HG03097 (cell line): ENCODE results near the gene PRR9.

ENCODE experiments used
- ATAC-seq: cut with Tn5 transposase; IDR thresholded peaks from one replicate; pipeline ENCODE4 v1.9.1; 2021; ENCODE audit not compliant: unreplicated experiment, low FRiP score

The PRR9 gene

GRCh38 chr1:153262070-153262366 is 44.6 kb downstream of the PRR9 start:
- ATAC-seq = no peak

GRCh38 chr1:153262462-153263157 is 45.2 kb downstream of the PRR9 start:
- no peak for ATAC-seq

- ATAC-seq = no peak
These were observed 48.1 kb downstream of the PRR9 start for GRCh38 chr1:153265457-153265856.
